A673 (cell line): ENCODE measurements around the gene TMED5. TPM values are rescaled to one million over a fixed set of nuclear protein-coding genes. Genes with fewer than 3 reads are reported as not detected.

Experiments
- BruUV-seq: library from RNA; stranded (reverse); fragments of 400-500 nt; replicated peaks from 2 replicates; lab custom pipeline; 2021; lab: Mats Ljungman, UMichigan
- CTCF ChIA-PET: fragments of 300-600 bp; sonication (Branson Sonifier 250); formaldehyde crosslinking; loops from one replicate; lab custom pipeline; 2022; ENCODE audit warnings: antibody characterized with exemption; lab: Charles Lee
- POLR2A ChIA-PET: fragments of 300-600 bp; sonication (Branson Sonifier 250); formaldehyde crosslinking; loops from one replicate; lab custom pipeline; 2022; ENCODE audit warnings: antibody characterized with exemption; ENCODE audit not compliant: low non-redundant PET; lab: Charles Lee
- DNase-seq: peaks from one replicate; pipeline ENCODE4 v3.0.0-alpha.2; 2015; ENCODE audit warnings: low spot score
- H3K27ac ChIP-seq: fragments of 200-600 bp; sonication (generic); 2 replicates; pipeline ENCODE4 v1.5.1; 2016; ENCODE audit warnings: mixed run types, low read depth, mild to moderate bottlenecking, mixed read lengths, antibody characterized with exemption, low read length; ENCODE audit not compliant: poor library complexity, severe bottlenecking
- H3K27me3 ChIP-seq: fragments of 200-600 bp; sonication (generic); replicated peaks from 2 replicates; pipeline ENCODE4 v1.6.1; 2017; ENCODE audit warnings: mixed run types, low read depth, mild to moderate bottlenecking, mixed read lengths, antibody characterized with exemption, low read length; ENCODE audit not compliant: insufficient read depth, poor library complexity
- H3K36me3 ChIP-seq: fragments of 200-600 bp; sonication (generic); 2 replicates; pipeline ENCODE4 v1.6.1; 2016; ENCODE audit warnings: mixed run types, mild to moderate bottlenecking, mixed read lengths, antibody characterized with exemption, low read length; ENCODE audit not compliant: insufficient read depth, poor library complexity, severe bottlenecking
- H3K4me1 ChIP-seq: fragments of 200-600 bp; sonication (generic); 2 replicates; pipeline ENCODE4 v1.6.1; 2017; ENCODE audit warnings: mixed run types, mild to moderate bottlenecking, mixed read lengths, antibody characterized with exemption, low read length; ENCODE audit not compliant: insufficient read depth, poor library complexity, severe bottlenecking
- H3K4me3 ChIP-seq: fragments of 200-600 bp; sonication (generic); 2 replicates; pipeline ENCODE4 v1.5.1; 2016; ENCODE audit warnings: low read depth, mixed run types, mild to moderate bottlenecking, mixed read lengths, low read length; ENCODE audit not compliant: poor library complexity, severe bottlenecking
- H3K9me3 ChIP-seq: fragments of 200-600 bp; sonication (generic); 2 replicates; pipeline ENCODE4 v1.6.1; 2016; ENCODE audit warnings: mixed run types, low read depth, mild to moderate bottlenecking, mixed read lengths, antibody characterized with exemption, low read length; ENCODE audit not compliant: poor library complexity, severe bottlenecking
- EZH2 ChIP-seq: fragments of 200-600 bp; sonication (generic); IDR thresholded peaks from 2 replicates; pipeline ENCODE4 v1.6.1; 2017; ENCODE audit warnings: borderline replicate concordance, low read depth, mild to moderate bottlenecking, mixed read lengths, antibody characterized with exemption, low read length; ENCODE audit not compliant: poor library complexity, severe bottlenecking
- intact Hi-C: fragments of 100-400 bp; cut with micrococcal nuclease; formaldehyde crosslinking; loops from one replicate; pipeline ENCODE4 v1.10.0; 2022; ENCODE audit not compliant: unreplicated experiment
- total RNA-seq: library from RNA; stranded (reverse); gene quantifications from 2 replicates; pipeline ENCODE4 v1.2.3, GENCODE V29; 2021
- TF ChIP-seq, protein P1 (sequence below): fragments of 300-800, 200-600 bp; sonication (generic); conservative IDR thresholded peaks from 2 replicates; pipeline ENCODE4 v1.5.1; 2017; ENCODE audit warnings: low read depth, mild to moderate bottlenecking, antibody characterized with exemption, low read length, moderate library complexity, mixed read lengths

TMED5 gene
- total RNA-seq, 1 experiment from 2014 or later: 52.6 TPM

DNA sequence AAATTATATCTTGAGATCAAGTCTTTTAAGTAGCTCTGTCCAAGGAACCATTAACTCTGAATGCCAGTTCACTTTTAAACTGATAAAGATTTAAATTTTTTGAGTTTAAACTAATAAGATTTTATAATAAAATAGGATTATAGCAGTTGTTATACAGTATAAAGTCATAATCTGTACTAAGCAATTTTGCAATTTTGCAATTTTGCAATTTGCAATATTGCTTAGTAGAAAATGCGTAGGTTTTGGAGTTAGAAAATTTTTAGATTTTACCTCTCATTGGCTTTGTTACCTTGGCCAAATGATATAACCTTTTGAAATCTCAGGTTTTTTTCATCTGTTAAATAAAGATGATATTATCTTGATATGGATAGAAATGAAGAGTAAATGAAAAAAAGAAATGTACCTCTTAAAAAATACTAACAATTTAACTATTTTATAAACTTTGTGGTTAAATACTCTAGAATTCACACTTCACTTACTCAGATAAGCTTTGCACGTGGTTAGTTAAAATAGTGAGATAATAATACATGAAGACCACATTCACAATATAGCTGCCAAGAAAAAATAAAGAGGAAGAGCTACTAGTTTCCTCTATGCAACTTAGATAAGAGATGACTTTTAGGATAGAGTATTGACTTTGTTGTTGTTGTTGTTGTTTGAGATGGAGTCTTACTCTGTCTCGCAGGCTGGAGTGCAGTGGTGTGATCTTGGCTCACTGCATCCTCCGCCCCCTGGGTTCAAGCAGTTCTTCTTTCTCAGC lies 14.2 kb upstream of the TMED5 start:
- intact Hi-C loops: no loop called here
- no peak overlapping the region for H3K27ac ChIP-seq
- ChIA-PET CTCF (no interaction called here), POLR2A (no interaction called here)
- no peaks in the 10 kb centered on the region for H3K27me3 ChIP-seq
- TF ChIP-seq EZH2: no peak
- TF ChIP-seq, protein P1, sequence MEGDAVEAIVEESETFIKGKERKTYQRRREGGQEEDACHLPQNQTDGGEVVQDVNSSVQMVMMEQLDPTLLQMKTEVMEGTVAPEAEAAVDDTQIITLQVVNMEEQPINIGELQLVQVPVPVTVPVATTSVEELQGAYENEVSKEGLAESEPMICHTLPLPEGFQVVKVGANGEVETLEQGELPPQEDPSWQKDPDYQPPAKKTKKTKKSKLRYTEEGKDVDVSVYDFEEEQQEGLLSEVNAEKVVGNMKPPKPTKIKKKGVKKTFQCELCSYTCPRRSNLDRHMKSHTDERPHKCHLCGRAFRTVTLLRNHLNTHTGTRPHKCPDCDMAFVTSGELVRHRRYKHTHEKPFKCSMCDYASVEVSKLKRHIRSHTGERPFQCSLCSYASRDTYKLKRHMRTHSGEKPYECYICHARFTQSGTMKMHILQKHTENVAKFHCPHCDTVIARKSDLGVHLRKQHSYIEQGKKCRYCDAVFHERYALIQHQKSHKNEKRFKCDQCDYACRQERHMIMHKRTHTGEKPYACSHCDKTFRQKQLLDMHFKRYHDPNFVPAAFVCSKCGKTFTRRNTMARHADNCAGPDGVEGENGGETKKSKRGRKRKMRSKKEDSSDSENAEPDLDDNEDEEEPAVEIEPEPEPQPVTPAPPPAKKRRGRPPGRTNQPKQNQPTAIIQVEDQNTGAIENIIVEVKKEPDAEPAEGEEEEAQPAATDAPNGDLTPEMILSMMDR: no peak
- peaks cover 39% of the 10 kb centered on the region for H3K36me3 ChIP-seq
- no peaks in the 10 kb centered on the region for H3K4me1 ChIP-seq
- H3K9me3 ChIP-seq: no peaks in the 10 kb centered on the region
- no TSS peak for BruUV-seq
- H3K4me3 ChIP-seq: no peak overlapping the region
- no peak for DNase-seq

GRCh38 chr1:93190432-93190831 lies 10.2 kb upstream of the TMED5 start:
- H3K27ac ChIP-seq: no peak overlapping the region
- ChIA-PET CTCF (no interaction called here), POLR2A (no interaction called here)
- no peak overlapping the region for H3K4me3 ChIP-seq
- H3K4me1 ChIP-seq: no peaks in the 10 kb centered on the region
- intact Hi-C loops: no loop called here
- no peak for DNase-seq
- TF ChIP-seq, protein P1: no peak
- no peak for TF ChIP-seq EZH2
- no peaks in the 10 kb centered on the region for H3K27me3 ChIP-seq
- H3K36me3 ChIP-seq: peaks cover 38% of the 10 kb centered on the region
- no peaks in the 10 kb centered on the region for H3K9me3 ChIP-seq
- BruUV-seq: no TSS peak

GRCh38 chr1:93186667-93187066 lies 6.5 kb upstream of the TMED5 start:
- DNase-seq: no peak
- no peaks in the 10 kb centered on the region for H3K9me3 ChIP-seq
- H3K4me3 ChIP-seq: no peak overlapping the region
- peaks cover 24% of the 10 kb centered on the region for H3K36me3 ChIP-seq
- no peaks in the 10 kb centered on the region for H3K27me3 ChIP-seq
- TF ChIP-seq, protein P1: no peak
- TF ChIP-seq EZH2: no peak
- ChIA-PET CTCF (no interaction called here), POLR2A (no interaction called here)
- intact Hi-C loops: no loop called here
- H3K4me1 ChIP-seq: peaks cover 21% of the 10 kb centered on the region
- BruUV-seq: no TSS peak
- no peak overlapping the region for H3K27ac ChIP-seq
